ENCODE data around the gene DSP. TPM values are rescaled to one million over a fixed set of nuclear protein-coding genes. Genes with fewer than 3 reads are reported as not detected.

Gene DSP
- total and polyA plus RNA-seq, 2 of the 13 experiments (the other 11 are each of a cell fraction or from before 2014, with no cell fraction given), result 89.8 to 117 TPM

- TF ChIP-seq, protein P1, sequence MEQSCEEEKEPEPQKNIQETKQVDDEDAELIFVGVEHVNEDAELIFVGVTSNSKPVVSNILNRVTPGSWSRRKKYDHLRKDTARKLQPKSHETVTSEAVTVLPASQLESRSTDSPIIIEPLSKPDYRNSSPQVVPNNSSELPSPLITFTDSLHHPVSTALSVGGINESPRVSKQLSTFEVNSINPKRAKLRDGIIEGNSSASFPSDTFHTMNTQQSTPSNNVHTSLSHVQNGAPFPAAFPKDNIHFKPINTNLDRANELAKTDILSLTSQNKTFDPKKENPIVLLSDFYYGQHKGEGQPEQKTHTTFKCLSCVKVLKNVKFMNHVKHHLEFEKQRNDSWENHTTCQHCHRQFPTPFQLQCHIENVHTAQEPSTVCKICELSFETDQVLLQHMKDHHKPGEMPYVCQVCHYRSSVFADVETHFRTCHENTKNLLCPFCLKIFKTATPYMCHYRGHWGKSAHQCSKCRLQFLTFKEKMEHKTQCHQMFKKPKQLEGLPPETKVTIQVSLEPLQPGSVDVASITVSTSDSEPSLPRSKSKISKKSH (CRISPR knock-in tag; IDR thresholded peaks at IDR 0.05; ENCODE audit: borderline replicate concordance), result peak; percentile 81; the same call in 1 of the 2 replicates
- TF ChIP-seq, protein P2, sequence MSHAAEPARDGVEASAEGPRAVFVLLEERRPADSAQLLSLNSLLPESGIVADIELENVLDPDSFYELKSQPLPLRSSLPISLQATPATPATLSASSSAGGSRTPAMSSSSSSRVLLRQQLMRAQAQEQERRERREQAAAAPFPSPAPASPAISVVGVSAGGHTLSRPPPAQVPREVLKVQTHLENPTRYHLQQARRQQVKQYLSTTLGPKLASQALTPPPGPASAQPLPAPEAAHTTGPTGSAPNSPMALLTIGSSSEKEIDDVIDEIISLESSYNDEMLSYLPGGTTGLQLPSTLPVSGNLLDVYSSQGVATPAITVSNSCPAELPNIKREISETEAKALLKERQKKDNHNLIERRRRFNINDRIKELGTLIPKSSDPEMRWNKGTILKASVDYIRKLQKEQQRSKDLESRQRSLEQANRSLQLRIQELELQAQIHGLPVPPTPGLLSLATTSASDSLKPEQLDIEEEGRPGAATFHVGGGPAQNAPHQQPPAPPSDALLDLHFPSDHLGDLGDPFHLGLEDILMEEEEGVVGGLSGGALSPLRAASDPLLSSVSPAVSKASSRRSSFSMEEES (CRISPR knock-in tag; IDR thresholded peaks at IDR 0.05), result peak; percentile 85
- TF ChIP-seq TP53 (CRISPR knock-in tag; conservative IDR thresholded peaks at IDR 0.05) (no peak; the same call in 1 of the 2 replicates), ZBTB37 (CRISPR knock-in tag; IDR thresholded peaks at IDR 0.05) (no peak), ZNF577 (CRISPR knock-in tag; IDR thresholded peaks at IDR 0.05; ENCODE audit: borderline replicate concordance, low read depth) (0 out of 2 replicates have a peak, but pooled peaks have one; percentile 26), ZNF773 (CRISPR knock-in tag; IDR thresholded peaks at IDR 0.05; ENCODE audit: borderline replicate concordance) (no peak), THRA (CRISPR knock-in tag; IDR thresholded peaks at IDR 0.05; ENCODE audit: borderline replicate concordance) (peak; percentile 77)
- TF ChIP-seq, protein P3, sequence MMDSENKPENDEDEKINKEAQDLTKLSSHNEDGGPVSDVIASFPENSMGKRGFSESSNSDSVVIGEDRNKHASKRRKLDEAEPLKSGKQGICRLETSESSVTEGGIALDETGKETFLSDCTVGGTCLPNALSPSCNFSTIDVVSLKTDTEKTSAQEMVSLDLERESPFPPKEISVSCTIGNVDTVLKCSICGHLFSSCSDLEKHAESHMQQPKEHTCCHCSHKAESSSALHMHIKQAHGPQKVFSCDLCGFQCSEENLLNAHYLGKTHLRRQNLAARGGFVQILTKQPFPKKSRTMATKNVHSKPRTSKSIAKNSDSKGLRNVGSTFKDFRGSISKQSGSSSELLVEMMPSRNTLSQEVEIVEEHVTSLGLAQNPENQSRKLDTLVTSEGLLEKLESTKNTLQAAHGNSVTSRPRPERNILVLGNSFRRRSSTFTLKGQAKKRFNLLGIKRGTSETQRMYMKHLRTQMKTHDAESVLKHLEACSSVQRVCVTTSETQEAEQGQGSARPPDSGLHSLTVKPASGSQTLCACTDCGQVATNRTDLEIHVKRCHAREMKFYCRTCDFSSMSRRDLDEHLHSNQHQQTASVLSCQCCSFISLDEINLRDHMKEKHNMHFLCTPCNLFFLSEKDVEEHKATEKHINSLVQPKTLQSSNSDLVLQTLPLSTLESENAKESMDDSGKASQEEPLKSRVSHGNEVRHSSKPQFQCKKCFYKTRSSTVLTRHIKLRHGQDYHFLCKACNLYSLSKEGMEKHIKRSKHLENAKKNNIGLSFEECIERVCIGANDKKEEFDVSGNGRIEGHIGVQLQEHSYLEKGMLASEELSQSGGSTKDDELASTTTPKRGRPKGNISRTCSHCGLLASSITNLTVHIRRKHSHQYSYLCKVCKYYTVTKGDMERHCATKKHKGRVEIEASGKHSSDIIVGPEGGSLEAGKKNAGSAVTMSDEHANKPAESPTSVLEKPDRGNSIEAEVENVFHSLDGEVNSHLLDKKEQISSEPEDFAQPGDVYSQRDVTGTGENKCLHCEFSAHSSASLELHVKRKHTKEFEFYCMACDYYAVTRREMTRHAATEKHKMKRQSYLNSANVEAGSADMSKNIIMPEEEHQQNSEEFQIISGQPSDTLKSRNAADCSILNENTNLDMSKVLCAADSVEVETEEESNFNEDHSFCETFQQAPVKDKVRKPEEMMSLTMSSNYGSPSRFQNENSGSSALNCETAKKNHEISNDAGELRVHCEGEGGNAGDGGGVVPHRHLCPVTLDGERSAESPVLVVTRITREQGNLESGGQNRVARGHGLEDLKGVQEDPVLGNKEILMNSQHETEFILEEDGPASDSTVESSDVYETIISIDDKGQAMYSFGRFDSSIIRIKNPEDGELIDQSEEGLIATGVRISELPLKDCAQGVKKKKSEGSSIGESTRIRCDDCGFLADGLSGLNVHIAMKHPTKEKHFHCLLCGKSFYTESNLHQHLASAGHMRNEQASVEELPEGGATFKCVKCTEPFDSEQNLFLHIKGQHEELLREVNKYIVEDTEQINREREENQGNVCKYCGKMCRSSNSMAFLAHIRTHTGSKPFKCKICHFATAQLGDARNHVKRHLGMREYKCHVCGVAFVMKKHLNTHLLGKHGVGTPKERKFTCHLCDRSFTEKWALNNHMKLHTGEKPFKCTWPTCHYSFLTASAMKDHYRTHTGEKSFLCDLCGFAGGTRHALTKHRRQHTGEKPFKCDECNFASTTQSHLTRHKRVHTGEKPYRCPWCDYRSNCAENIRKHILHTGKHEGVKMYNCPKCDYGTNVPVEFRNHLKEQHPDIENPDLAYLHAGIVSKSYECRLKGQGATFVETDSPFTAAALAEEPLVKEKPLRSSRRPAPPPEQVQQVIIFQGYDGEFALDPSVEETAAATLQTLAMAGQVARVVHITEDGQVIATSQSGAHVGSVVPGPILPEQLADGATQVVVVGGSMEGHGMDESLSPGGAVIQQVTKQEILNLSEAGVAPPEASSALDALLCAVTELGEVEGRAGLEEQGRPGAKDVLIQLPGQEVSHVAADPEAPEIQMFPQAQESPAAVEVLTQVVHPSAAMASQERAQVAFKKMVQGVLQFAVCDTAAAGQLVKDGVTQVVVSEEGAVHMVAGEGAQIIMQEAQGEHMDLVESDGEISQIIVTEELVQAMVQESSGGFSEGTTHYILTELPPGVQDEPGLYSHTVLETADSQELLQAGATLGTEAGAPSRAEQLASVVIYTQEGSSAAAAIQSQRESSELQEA (CRISPR knock-in tag; IDR thresholded peaks at IDR 0.05; ENCODE audit: not compliant biosample characterization), result peak; percentile 53
- TF ChIP-seq, protein P4, sequence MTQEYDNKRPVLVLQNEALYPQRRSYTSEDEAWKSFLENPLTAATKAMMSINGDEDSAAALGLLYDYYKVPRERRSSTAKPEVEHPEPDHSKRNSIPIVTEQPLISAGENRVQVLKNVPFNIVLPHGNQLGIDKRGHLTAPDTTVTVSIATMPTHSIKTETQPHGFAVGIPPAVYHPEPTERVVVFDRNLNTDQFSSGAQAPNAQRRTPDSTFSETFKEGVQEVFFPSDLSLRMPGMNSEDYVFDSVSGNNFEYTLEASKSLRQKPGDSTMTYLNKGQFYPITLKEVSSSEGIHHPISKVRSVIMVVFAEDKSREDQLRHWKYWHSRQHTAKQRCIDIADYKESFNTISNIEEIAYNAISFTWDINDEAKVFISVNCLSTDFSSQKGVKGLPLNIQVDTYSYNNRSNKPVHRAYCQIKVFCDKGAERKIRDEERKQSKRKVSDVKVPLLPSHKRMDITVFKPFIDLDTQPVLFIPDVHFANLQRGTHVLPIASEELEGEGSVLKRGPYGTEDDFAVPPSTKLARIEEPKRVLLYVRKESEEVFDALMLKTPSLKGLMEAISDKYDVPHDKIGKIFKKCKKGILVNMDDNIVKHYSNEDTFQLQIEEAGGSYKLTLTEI (CRISPR knock-in tag; conservative IDR thresholded peaks at IDR 0.05), result no peak
Observed at GRCh38 chr6:7589949-7590917, 48.8 kb downstream of the DSP start, which contains the start of gene SNRNP48 (continued).
